ENCODE measurements around the gene UBE2E2. TPM values are rescaled to one million over a fixed set of nuclear protein-coding genes. Genes with fewer than 3 reads are reported as not detected.

UBE2E2 gene
- total and polyA plus RNA-seq, 2 of the 13 experiments (the other 11 are each of a cell fraction or from before 2014, with no cell fraction given) = 0.77 to 1.5 TPM

- in situ Hi-C loops (cut with HindIII; ENCODE audit: extremely low pct_ligation_motif_present, low pct_unique_long_range_greater_than_20kb) = no loop called here
- intact Hi-C loops (cut with micrococcal nuclease; ENCODE audit: unreplicated experiment) = no loop called here
- H3K79me2 ChIP-seq (ENCODE audit: insufficient read depth, low read length) = no peaks in the 10 kb centered on the region
- POLR2A ChIA-PET = no interaction called here
- FAIRE-seq = no peak
- H2AFZ ChIP-seq (ENCODE audit: low read length) = no peak overlapping the region
- no TSS peak for BruUV-seq (replicated peaks)
- no peak overlapping the region for H3K27ac ChIP-seq (ENCODE audit: extremely low read length, insufficient read depth, low read length)
- CTCF ChIA-PET (ENCODE audit: low intra/inter-chr PET ratio, low total read pairs) = no interaction called here
- no peaks in the 10 kb centered on the region for H3K27me3 ChIP-seq (ENCODE audit: control insufficient read depth in 1 of 2, insufficient read depth in 2 of 2, low read length in 2 of 2)
- DNase-seq (ENCODE audit: low spot score) = no peak
- no peaks in the 10 kb centered on the region for H3K9me3 ChIP-seq (ENCODE audit: low read length)
- no peaks in the 10 kb centered on the region for H3K4me1 ChIP-seq (ENCODE audit: insufficient read depth, low read length)
- H4K20me1 ChIP-seq (ENCODE audit: insufficient read depth, low read length) = no peaks in the 10 kb centered on the region
- ATAC-seq = no peak
- TF ChIP-seq ATF7-NPFF (CRISPR knock-in tag; IDR thresholded peaks at IDR 0.05; ENCODE audit: low read depth) (no peak), SRSF4 (IDR thresholded peaks at IDR 0.05; ENCODE audit: low read depth, low read length, poor library complexity, severe bottlenecking) (no peak), TBL1XR1 (IDR thresholded peaks at IDR 0.05; ENCODE audit: borderline replicate concordance, low read length, partially characterized antibody) (no peak), NFATC3 (CRISPR knock-in tag; IDR thresholded peaks at IDR 0.05) (no peak), AGO2 (optimal IDR thresholded peaks at IDR 0.05; ENCODE audit: low read depth, low read length) (no peak), SIN3B (IDR thresholded peaks at IDR 0.05; ENCODE audit: low read length) (no peak), HDAC1 (CRISPR knock-in tag; IDR thresholded peaks at IDR 0.05) (no peak), ZNF780A (CRISPR knock-in tag; IDR thresholded peaks at IDR 0.05) (no peak), ZBED4 (CRISPR knock-in tag; IDR thresholded peaks at IDR 0.05; ENCODE audit: borderline replicate concordance) (no peak), RELA (CRISPR knock-in tag; IDR thresholded peaks at IDR 0.05) (no peak), NFE2L2 (IDR thresholded peaks at IDR 0.05; ENCODE audit: low read length) (no peak), ZNF3 (CRISPR knock-in tag; IDR thresholded peaks at IDR 0.05) (no peak), HNRNPL (IDR thresholded peaks at IDR 0.05; ENCODE audit: low read depth, low read length) (no peak), KDM3A (CRISPR knock-in tag; IDR thresholded peaks at IDR 0.05; ENCODE audit: low read depth) (no peak), ZNF329 (CRISPR knock-in tag; IDR thresholded peaks at IDR 0.05; ENCODE audit: low read depth) (no peak), GTF2F1 (IDR thresholded peaks at IDR 0.05; ENCODE audit: low read length) (no peak), RBM39 (IDR thresholded peaks at IDR 0.05; ENCODE audit: low read depth, low read length, poor library complexity, severe bottlenecking) (no peak), MTA1 (CRISPR knock-in tag; IDR thresholded peaks at IDR 0.05; ENCODE audit: borderline replicate concordance) (no peak), CCDC6 (CRISPR knock-in tag; IDR thresholded peaks at IDR 0.05) (no peak), MXD3 (CRISPR knock-in tag; IDR thresholded peaks at IDR 0.05) (no peak)
- no peaks in the 10 kb centered on the region for H3K36me3 ChIP-seq (replicated peaks in 1 of 2; ENCODE audit: control insufficient read depth in 1 of 2, insufficient read depth in 2 of 2, low read length in 2 of 2)
- H3K9ac ChIP-seq (ENCODE audit: insufficient read depth, low read depth, low read length) = no peak overlapping the region
- 15% methylated on average over 2 of the region's 2 CpGs for WGBS (ENCODE audit: low lambda C conversion rate)
- H3K4me3 ChIP-seq (replicated peaks in 1 of 3; ENCODE audit: insufficient read depth in 1 of 3, low read depth in 2 of 3, low read length in 3 of 3) = no peak overlapping the region
- H3K4me2 ChIP-seq (ENCODE audit: low read depth, low read length) = no peak overlapping the region
These were observed 161.9 kb downstream of the UBE2E2 start for GRCh38 chr3:23365066-23365465.

Data from HepG2 (cell line).